Measurements from ENCODE around the gene APLP2.

- TF ChIP-seq CTCF (IDR thresholded peaks at IDR 0.05; ENCODE audit: low read depth, low read length): no peak
- no peak for TF ChIP-seq MYC (IDR thresholded peaks at IDR 0.05; ENCODE audit: low read depth, low read length)
These were observed 97.5 kb downstream of the APLP2 start for GRCh38 chr11:130167146-130167545.
